Measurements from ENCODE around the gene CHRND.

The CHRND gene

DNA sequence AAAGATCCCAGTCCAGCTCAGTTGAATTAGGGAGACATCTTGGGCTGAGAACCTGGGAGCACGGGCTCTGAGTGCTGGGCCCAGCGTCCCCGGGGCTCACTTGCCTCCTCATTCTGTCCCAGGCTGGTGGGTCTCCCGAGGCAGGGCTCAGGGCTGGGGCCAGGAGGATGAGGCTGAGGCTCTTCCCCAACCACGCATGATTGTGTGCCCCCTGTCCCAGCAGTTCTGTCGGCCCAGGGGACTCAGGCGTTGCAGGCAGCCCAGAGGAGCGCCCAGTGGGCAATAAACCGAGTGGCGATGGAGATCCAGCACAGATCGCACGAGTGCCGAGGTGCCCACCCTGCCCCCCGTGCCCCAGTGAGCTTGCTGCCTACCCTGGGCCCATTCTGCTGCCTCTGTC lies 4.9 kb upstream of the CHRND start:
- TF ChIP-seq, protein P1, sequence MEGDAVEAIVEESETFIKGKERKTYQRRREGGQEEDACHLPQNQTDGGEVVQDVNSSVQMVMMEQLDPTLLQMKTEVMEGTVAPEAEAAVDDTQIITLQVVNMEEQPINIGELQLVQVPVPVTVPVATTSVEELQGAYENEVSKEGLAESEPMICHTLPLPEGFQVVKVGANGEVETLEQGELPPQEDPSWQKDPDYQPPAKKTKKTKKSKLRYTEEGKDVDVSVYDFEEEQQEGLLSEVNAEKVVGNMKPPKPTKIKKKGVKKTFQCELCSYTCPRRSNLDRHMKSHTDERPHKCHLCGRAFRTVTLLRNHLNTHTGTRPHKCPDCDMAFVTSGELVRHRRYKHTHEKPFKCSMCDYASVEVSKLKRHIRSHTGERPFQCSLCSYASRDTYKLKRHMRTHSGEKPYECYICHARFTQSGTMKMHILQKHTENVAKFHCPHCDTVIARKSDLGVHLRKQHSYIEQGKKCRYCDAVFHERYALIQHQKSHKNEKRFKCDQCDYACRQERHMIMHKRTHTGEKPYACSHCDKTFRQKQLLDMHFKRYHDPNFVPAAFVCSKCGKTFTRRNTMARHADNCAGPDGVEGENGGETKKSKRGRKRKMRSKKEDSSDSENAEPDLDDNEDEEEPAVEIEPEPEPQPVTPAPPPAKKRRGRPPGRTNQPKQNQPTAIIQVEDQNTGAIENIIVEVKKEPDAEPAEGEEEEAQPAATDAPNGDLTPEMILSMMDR (IDR thresholded peaks at IDR 0.05; ENCODE audit: low read depth, low read length) = no peak

DNA sequence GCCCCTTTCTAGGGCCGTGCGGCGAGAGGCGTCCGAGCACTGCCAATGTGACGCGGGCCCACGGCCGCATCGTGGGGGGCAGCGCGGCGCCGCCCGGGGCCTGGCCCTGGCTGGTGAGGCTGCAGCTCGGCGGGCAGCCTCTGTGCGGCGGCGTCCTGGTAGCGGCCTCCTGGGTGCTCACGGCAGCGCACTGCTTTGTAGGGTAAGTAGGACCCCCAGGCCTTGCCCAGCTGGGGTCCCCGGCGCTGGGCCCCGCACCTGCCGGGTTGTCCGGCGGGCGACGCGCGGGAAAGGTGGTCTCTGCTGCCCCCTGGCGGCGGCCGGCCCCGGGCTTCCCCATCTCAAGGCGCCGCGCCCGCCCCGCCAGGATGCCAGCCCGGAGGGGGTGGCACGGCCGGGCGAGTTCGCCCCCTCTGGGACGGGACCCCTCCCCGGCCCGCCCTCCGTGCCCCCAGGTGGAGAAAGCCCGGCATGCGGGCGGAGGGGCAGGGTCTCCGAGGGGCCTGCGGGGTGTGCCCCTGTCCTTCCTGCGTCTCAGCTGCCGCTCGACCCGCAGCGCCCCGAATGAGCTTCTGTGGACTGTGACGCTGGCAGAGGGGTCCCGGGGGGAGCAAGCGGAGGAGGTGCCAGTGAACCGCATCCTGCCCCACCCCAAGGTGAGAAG lies 3.9 kb upstream of the CHRND start:
- no peak for DNase-seq (ENCODE audit: extremely low read depth, low read depth)
- TF ChIP-seq, protein P1 (IDR thresholded peaks at IDR 0.05; ENCODE audit: low read depth, low read length) = peak; percentile 38

More for the DNA sequence above, 4.9 kb upstream of the CHRND start:
- no peak for DNase-seq (ENCODE audit: extremely low read depth, low read depth)

DNA sequence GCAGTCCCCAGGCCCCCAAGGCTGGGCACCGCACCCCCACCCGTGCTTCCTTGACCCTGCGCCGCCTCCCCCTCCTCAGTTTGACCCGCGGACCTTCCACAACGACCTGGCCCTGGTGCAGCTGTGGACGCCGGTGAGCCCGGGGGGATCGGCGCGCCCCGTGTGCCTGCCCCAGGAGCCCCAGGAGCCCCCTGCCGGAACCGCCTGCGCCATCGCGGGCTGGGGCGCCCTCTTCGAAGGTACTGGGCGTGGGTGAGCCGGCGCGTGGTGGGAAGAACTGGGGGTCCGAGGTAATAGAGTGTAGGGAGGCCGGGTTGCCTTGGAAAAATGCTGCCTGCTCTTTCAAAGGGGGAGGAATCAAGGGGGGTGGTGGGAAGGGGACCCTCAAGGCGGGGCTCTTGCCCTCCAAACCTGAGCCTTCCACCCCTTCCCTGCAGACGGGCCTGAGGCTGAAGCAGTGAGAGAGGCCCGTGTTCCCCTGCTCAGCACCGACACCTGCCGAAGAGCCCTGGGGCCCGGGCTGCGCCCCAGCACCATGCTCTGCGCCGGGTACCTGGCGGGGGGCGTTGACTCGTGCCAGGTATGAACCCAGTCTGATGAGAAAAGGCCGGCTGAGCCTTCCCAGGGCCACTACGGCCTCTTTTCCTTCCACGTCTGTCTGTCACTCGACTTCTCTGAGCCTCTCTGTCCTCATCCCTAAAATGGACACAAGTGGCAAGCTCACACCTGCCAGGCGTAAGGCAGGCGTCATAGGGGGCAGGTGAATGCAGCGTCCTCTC lies 3.1 kb upstream of the CHRND start:
- no peak for DNase-seq (ENCODE audit: extremely low read depth, low read depth)
- TF ChIP-seq, protein P1 (IDR thresholded peaks at IDR 0.05; ENCODE audit: low read depth, low read length) = no peak; the same call in 1 of the 2 replicates

DNA sequence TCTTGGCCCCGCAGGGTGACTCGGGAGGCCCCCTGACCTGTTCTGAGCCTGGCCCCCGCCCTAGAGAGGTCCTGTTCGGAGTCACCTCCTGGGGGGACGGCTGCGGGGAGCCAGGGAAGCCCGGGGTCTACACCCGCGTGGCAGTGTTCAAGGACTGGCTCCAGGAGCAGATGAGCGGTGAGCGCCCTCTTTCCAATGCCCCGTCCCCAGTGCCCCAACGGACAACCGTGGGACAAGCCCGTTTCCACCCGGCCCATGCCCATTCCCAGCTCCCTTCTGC lies 2.6 kb upstream of the CHRND start:
- TF ChIP-seq, protein P1 (IDR thresholded peaks at IDR 0.05; ENCODE audit: low read depth, low read length) = no peak
- DNase-seq (ENCODE audit: extremely low read depth, low read depth) = no peak

DNA sequence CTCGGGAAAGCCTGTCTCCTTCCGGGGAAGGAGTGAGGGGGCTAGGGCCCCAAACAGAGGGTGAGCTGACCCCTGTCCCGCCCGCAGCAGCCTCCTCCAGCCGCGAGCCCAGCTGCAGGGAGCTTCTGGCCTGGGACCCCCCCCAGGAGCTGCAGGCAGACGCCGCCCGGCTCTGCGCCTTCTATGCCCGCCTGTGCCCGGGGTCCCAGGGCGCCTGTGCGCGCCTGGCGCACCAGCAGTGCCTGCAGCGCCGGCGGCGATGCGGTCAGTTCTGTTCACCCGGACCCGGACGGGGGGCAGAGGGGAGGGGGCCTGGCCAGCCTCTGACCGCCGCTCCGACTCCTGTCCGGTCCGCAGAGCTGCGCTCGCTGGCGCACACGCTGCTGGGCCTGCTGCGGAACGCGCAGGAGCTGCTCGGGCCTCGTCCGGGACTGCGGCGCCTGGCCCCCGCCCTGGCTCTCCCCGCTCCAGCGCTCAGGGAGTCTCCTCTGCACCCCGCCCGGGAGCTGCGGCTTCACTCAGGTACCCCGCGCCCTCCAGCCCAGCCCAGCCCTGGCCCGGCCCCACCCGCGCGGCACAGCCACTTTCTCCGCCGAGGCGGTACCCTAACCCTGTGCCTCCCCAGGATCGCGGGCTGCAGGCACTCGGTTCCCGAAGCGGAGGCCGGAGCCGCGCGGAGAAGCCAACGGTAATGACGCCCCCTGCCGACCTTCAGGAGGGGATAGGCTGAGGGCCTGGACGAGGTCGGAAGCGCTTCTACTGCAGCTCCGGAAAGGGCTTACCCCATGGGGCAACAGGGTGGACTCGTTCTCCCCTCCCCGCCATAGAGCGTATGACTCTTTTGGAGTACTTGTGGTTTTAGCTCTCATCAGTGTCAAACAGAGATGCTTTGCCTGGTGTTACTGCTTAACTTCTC lies 2.0 kb upstream of the CHRND start:
- TF ChIP-seq, protein P1 (IDR thresholded peaks at IDR 0.05; ENCODE audit: low read depth, low read length) = peak; percentile 13
- DNase-seq (ENCODE audit: extremely low read depth, low read depth) = no peak

DNA sequence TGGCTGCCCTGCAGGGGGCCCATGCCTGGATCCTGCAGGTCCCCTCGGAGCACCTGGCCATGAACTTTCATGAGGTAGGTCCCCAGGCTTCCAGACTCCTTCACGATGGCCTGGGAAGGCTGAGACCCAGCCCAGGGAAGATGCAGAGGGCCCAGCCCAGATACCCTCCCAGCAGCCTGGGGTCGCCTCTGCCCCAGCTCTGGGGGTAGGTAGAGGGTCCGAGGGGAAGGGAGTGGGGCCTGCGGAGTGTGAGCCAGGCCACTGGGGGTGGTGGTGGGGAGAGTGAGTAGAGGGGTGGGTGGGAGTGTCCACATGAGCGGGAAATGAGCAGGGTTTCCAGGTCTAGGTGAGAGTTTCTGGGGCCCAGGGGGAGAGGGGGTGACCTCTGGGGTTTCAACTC lies 1.2 kb upstream of the CHRND start:
- DNase-seq (ENCODE audit: extremely low read depth, low read depth) = no peak
- TF ChIP-seq, protein P1 (IDR thresholded peaks at IDR 0.05; ENCODE audit: low read depth, low read length) = no peak
